Keratinocyte (primary cell): Measurements from ENCODE around the gene SLC6A15. TPM values are rescaled to one million over a fixed set of nuclear protein-coding genes. Genes with fewer than 3 reads are reported as not detected.

ENCODE experiments used
- DNase-seq: peaks from one replicate; pipeline ENCODE4 v3.0.0-alpha.2; 2011; ENCODE audit warnings: low read depth, missing footprints, low spot score
- FAIRE-seq: peaks from 2 replicates; lab custom pipeline; 2011; peaks lifted over from hg19 to GRCh38; lab: Jason Lieb, UNC
- H2AFZ ChIP-seq: 2 replicates; pipeline ENCODE4 v1.6.0; 2012; ENCODE audit warnings: low read length, control low read depth, inconsistent platforms; ENCODE audit not compliant: control insufficient read depth
- H3K27ac ChIP-seq: 2 replicates; pipeline ENCODE4 v1.5.1; 2011; ENCODE audit warnings: low read length; ENCODE audit not compliant: control insufficient read depth, insufficient read depth
- H3K27me3 ChIP-seq: 3 replicates; pipeline ENCODE4 v1.6.0; 2011; ENCODE audit warnings: low read length; ENCODE audit not compliant: control insufficient read depth, insufficient read depth; ENCODE audit errors: extremely low read depth
- H3K36me3 ChIP-seq, 2 experiments: 2 replicates in 1 of 2; 3 replicates in 1 of 2; pipeline ENCODE4 v1.5.1; 2011; ENCODE audit warnings: low read length in 2 of 2, mild to moderate bottlenecking in 1 of 2; ENCODE audit not compliant: control insufficient read depth in 2 of 2, insufficient read depth in 2 of 2; ENCODE audit errors: extremely low read depth in 1 of 2
- H3K4me1 ChIP-seq: 3 replicates; pipeline ENCODE4 v1.5.1; 2011; ENCODE audit warnings: low read length; ENCODE audit not compliant: control insufficient read depth, insufficient read depth; ENCODE audit errors: extremely low read depth
- H3K4me2 ChIP-seq: 3 replicates; pipeline ENCODE4 v1.6.0; 2011; ENCODE audit warnings: low read depth, low read length; ENCODE audit not compliant: control insufficient read depth, insufficient read depth; ENCODE audit errors: extremely low read depth
- H3K4me3 ChIP-seq, 3 experiments: fragments of 200-600 bp in 1 of 3; sonication (generic) in 1 of 3; 2 replicates in 2 of 3; 3 replicates in 1 of 3; pipeline ENCODE4 v1.5.1; 2011 to 2016; ENCODE audit warnings: low read length in 3 of 3, mild to moderate bottlenecking in 3 of 3, control low read depth in 2 of 3, inconsistent platforms in 1 of 3, low read depth in 1 of 3, mixed read lengths in 1 of 3, mixed run types in 1 of 3, moderate library complexity in 1 of 3; ENCODE audit not compliant: control insufficient read depth in 2 of 3, insufficient read depth in 2 of 3; ENCODE audit errors: extremely low read depth in 1 of 3
- H3K79me2 ChIP-seq: 2 replicates; pipeline ENCODE4 v1.6.0; 2012; ENCODE audit warnings: low read length; ENCODE audit not compliant: control insufficient read depth, insufficient read depth
- H3K9ac ChIP-seq: 3 replicates; pipeline ENCODE4 v1.6.0; 2011; ENCODE audit warnings: low read length; ENCODE audit not compliant: control insufficient read depth, insufficient read depth; ENCODE audit errors: extremely low read depth
- H3K9me1 ChIP-seq: 3 replicates; pipeline ENCODE4 v1.6.0; 2011; ENCODE audit warnings: low read length; ENCODE audit not compliant: control insufficient read depth, insufficient read depth; ENCODE audit errors: extremely low read depth
- H3K9me3 ChIP-seq: 2 replicates; pipeline ENCODE4 v1.5.1; 2012; ENCODE audit warnings: low read depth, low read length; ENCODE audit not compliant: control insufficient read depth
- H4K20me1 ChIP-seq: 3 replicates; pipeline ENCODE4 v1.6.0; 2011; ENCODE audit warnings: low read length; ENCODE audit not compliant: control insufficient read depth, insufficient read depth; ENCODE audit errors: extremely low read depth
- EZH2 ChIP-seq: IDR thresholded peaks from one replicate; pipeline ENCODE4 v1.6.1; 2012; ENCODE audit warnings: inconsistent platforms, mild to moderate bottlenecking, low read length, moderate library complexity
- dilution Hi-C: fragments of 300-500 bp; cut with MboI; formaldehyde crosslinking; loops from one replicate; pipeline ENCODE4 v1.7.0; 2020; ENCODE audit warnings: low sequenced_read_pairs; ENCODE audit not compliant: extremely low pct_ligation_motif_present
- polyA plus RNA-seq, 5 experiments: library from polyadenylated mRNA; depleted of rRNA in 3 of 5; stranded (reverse) in 3 of 5; stranded (forward) in 1 of 5; unstranded in 1 of 5; fragments of >200 nt; gene quantifications; 1 replicate in 1 of 5; 2 replicates in 3 of 5; 3 replicates in 1 of 5; pipeline versions ENCODE4 v1.2.1 to v1.2.3, GENCODE V29; 2011 to 2012; ENCODE audit warnings: missing spikeins in 2 of 5, low read depth in 1 of 5, low replicate concordance in 1 of 5
- TF ChIP-seq, protein P1 (sequence below), 3 experiments: IDR thresholded peaks in 1 of 3; conservative IDR thresholded peaks in 1 of 3; optimal IDR thresholded peaks in 1 of 3; 2 replicates in 2 of 3; 3 replicates in 1 of 3; pipeline versions ENCODE3 to v1.5.1; 2011; ENCODE audit warnings: low read length in 3 of 3, mild to moderate bottlenecking in 3 of 3, moderate library complexity in 2 of 3, control low read depth in 1 of 3, inconsistent platforms in 1 of 3; ENCODE audit not compliant: insufficient read depth in 2 of 3; ENCODE audit errors: extremely low read depth in 1 of 3

Gene SLC6A15
- polyA plus RNA-seq, 1 donor (not counting 4 experiments of a cell fraction or from before 2014, with no cell fraction given) = 18.9 TPM

GRCh38 chr12:84843593-84844144, 68.9 kb downstream of the SLC6A15 start:
- Histone ChIP-seq H4K20me1 (no peaks in the 10 kb centered on the region), H3K4me3 (no peak overlapping the region), H3K27ac (no peak overlapping the region), H3K9me3 (no peaks in the 10 kb centered on the region), H3K4me2 (no peak overlapping the region), H3K9ac (no peak overlapping the region), H3K9me1 (no peaks in the 10 kb centered on the region), H2AFZ (no peak overlapping the region), H3K79me2 (no peaks in the 10 kb centered on the region), H3K4me1 (no peaks in the 10 kb centered on the region), H3K27me3 (no peaks in the 10 kb centered on the region), H3K36me3 (no peaks in the 10 kb centered on the region)
- dilution Hi-C loops = no loop called here
- DNase-seq (no peak), FAIRE-seq (no peak)
- TF ChIP-seq, protein P1, sequence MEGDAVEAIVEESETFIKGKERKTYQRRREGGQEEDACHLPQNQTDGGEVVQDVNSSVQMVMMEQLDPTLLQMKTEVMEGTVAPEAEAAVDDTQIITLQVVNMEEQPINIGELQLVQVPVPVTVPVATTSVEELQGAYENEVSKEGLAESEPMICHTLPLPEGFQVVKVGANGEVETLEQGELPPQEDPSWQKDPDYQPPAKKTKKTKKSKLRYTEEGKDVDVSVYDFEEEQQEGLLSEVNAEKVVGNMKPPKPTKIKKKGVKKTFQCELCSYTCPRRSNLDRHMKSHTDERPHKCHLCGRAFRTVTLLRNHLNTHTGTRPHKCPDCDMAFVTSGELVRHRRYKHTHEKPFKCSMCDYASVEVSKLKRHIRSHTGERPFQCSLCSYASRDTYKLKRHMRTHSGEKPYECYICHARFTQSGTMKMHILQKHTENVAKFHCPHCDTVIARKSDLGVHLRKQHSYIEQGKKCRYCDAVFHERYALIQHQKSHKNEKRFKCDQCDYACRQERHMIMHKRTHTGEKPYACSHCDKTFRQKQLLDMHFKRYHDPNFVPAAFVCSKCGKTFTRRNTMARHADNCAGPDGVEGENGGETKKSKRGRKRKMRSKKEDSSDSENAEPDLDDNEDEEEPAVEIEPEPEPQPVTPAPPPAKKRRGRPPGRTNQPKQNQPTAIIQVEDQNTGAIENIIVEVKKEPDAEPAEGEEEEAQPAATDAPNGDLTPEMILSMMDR (optimal IDR thresholded peaks at IDR 0.05 in 1 of 3, IDR thresholded peaks at IDR 0.05 in 1 of 3, conservative IDR thresholded peaks at IDR 0.05 in 1 of 3; ENCODE audit: extremely low read depth in 1 of 3, insufficient read depth in 2 of 3, low read length in 3 of 3) = no peak

DNA sequence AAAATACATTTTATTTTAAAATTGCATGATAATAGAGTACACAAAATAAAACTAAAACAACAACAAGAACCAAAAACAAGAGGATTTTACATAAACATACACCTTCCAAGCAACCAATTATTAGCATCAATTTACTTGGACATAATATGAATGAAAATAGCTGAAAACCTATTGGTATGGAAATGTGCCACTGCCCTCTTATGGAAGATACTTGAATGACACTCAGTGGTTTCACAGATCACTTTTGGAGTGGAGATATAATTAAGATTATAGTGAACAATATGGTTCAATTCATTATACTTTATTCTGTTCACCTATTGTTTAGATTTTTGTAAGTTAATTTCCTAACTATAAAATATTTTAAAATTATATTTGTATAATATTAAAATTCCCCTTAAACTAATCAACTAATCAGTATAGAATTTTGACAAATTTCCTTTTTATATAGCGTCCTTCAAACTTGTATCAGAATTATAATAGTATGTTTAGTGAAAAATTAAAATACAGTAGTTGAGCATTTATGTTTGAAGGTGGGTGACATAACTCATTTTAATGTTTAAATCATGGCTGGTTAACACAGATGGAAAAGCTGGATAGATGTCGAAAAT, 70.1 kb downstream of the SLC6A15 start:
- no peaks in the 10 kb centered on the region for H3K79me2 ChIP-seq
- no peak overlapping the region for H3K4me2 ChIP-seq
- FAIRE-seq (peak; percentile 39), DNase-seq (no peak)
- no peaks in the 10 kb centered on the region for H3K9me1 ChIP-seq
- dilution Hi-C loops = no loop called here
- no peak overlapping the region for H3K4me3 ChIP-seq
- H4K20me1 ChIP-seq = no peaks in the 10 kb centered on the region
- H3K27ac ChIP-seq = no peak overlapping the region
- no peaks in the 10 kb centered on the region for H3K9me3 ChIP-seq
- H3K36me3 ChIP-seq = no peaks in the 10 kb centered on the region
- H3K9ac ChIP-seq = no peak overlapping the region
- H2AFZ ChIP-seq = no peak overlapping the region
- H3K27me3 ChIP-seq = no peaks in the 10 kb centered on the region
- TF ChIP-seq, protein P1 (optimal IDR thresholded peaks at IDR 0.05 in 1 of 3, IDR thresholded peaks at IDR 0.05 in 1 of 3, conservative IDR thresholded peaks at IDR 0.05 in 1 of 3; ENCODE audit: extremely low read depth in 1 of 3, insufficient read depth in 2 of 3, low read length in 3 of 3) = peak in 2 of 3 experiments; percentile 53 to 66
- TF ChIP-seq EZH2 = no peak
- H3K4me1 ChIP-seq = no peaks in the 10 kb centered on the region
